Measurements from ENCODE around the gene NAPB. TPM values are rescaled to one million over a fixed set of nuclear protein-coding genes. Genes with fewer than 3 reads are reported as not detected.

The NAPB gene
- total and polyA plus RNA-seq, 2 experiments from 2014 or later = 5.9 to 8.1 TPM

- no peak for DNase-seq
- no peaks in the 10 kb centered on the region for H3K9me3 ChIP-seq (ENCODE audit: low read depth)
- peaks cover 33% of the 10 kb centered on the region for H3K4me1 ChIP-seq (ENCODE audit: insufficient read depth)
- WGBS, 2 experiments (ENCODE audit: low coverage in 1 of 2, low lambda C conversion rate in 2 of 2, missing lambda C conversion rate in 2 of 2) = 91 to 93% methylated on average over 5 of the region's 5 CpGs
- no peak for TF ChIP-seq EZH2 (IDR thresholded peaks at IDR 0.05; ENCODE audit: insufficient read depth, poor library complexity, severe bottlenecking)
- no peak for TF ChIP-seq EZH2phosphoT487 (IDR thresholded peaks at IDR 0.05; ENCODE audit: insufficient read depth, low read depth)
- peaks cover 67% of the 10 kb centered on the region for H3K79me2 ChIP-seq (ENCODE audit: insufficient read depth)
- H3K9me2 ChIP-seq (ENCODE audit: insufficient read depth) = no peaks in the 10 kb centered on the region
- no peak overlapping the region for H3K9ac ChIP-seq
- no peak overlapping the region for H2AFZ ChIP-seq
- H4K20me1 ChIP-seq (ENCODE audit: insufficient read depth) = peaks cover 17% of the 10 kb centered on the region; the same call in 1 of the 2 replicates
- H3K4me2 ChIP-seq (ENCODE audit: unreplicated experiment) = no peak overlapping the region
- peaks cover 28% of the 10 kb centered on the region for H3K36me3 ChIP-seq (ENCODE audit: low read depth)
- H3K27me3 ChIP-seq (replicated peaks; ENCODE audit: insufficient read depth) = no peaks in the 10 kb centered on the region
- H3K4me3 ChIP-seq = no peak overlapping the region
- H3K27ac ChIP-seq = no peak overlapping the region
- in situ Hi-C loops (cut with MboI) = no loop called here
- peaks cover 49% of the 10 kb centered on the region for H3F3A ChIP-seq (ENCODE audit: insufficient read depth)
These were observed 51.0 kb downstream of the NAPB start for GRCh38 chr20:23370274-23370673.

DNA sequence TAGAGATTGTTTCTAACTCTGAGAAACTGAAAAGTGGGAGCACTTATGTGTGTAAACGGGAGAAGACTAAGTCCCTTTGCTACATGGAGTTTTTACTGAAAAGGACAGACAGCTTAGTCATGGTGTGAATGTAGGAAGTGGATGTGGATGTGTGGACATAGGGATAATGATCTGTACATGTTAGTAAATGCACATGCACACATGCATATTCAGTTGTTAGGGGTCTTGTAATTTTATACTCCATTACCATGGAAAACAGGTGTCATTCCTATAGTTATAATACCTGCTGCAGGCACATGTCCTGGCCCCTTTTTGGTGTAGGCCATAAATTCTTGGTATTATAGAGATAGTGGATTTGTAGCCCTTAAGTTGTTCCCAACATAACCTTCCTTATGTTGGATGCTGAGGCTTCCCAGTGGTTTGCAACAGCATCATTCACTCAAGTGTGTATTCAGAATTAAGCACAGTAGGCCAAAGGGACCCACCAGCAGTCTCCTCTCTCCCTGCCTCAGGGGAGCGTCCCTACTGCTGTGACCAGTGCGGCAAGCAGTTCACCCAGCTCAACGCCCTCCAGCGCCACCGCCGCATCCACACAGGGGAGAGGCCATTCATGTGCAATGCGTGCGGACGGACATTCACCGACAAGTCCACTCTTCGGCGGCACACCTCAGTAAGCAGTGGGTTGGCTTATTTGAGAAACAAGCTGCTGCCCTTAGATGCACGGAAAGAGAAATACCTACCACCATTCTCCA, 52.0 kb downstream of the NAPB start:
- Histone ChIP-seq H3K4me3 (no peak overlapping the region), H3K4me1 (ENCODE audit: insufficient read depth) (peaks cover 33% of the 10 kb centered on the region), H4K20me1 (ENCODE audit: insufficient read depth) (peaks cover 17% of the 10 kb centered on the region; the same call in 1 of the 2 replicates), H3K36me3 (ENCODE audit: low read depth) (peaks cover 23% of the 10 kb centered on the region), H3K4me2 (ENCODE audit: unreplicated experiment) (no peak overlapping the region), H3K79me2 (ENCODE audit: insufficient read depth) (peaks cover 74% of the 10 kb centered on the region), H3K9me2 (ENCODE audit: insufficient read depth) (no peaks in the 10 kb centered on the region), H2AFZ (no peak overlapping the region), H3K9me3 (ENCODE audit: low read depth) (no peaks in the 10 kb centered on the region), H3K27me3 (replicated peaks; ENCODE audit: insufficient read depth) (no peaks in the 10 kb centered on the region), H3F3A (ENCODE audit: insufficient read depth) (peaks cover 49% of the 10 kb centered on the region), H3K27ac (no peak overlapping the region), H3K9ac (no peak overlapping the region)
- TF ChIP-seq EZH2 (IDR thresholded peaks at IDR 0.05; ENCODE audit: insufficient read depth, poor library complexity, severe bottlenecking) (no peak), EZH2phosphoT487 (IDR thresholded peaks at IDR 0.05; ENCODE audit: insufficient read depth, low read depth) (no peak)
- DNase-seq = no peak
- 95 to 98% methylated on average over 12 to 14 of the region's 14 CpGs for whole genome bisulfite sequencing, 2 experiments (ENCODE audit: low coverage in 1 of 2, low lambda C conversion rate in 2 of 2, missing lambda C conversion rate in 2 of 2)
- in situ Hi-C loops (cut with MboI) = no loop called here

DNA sequence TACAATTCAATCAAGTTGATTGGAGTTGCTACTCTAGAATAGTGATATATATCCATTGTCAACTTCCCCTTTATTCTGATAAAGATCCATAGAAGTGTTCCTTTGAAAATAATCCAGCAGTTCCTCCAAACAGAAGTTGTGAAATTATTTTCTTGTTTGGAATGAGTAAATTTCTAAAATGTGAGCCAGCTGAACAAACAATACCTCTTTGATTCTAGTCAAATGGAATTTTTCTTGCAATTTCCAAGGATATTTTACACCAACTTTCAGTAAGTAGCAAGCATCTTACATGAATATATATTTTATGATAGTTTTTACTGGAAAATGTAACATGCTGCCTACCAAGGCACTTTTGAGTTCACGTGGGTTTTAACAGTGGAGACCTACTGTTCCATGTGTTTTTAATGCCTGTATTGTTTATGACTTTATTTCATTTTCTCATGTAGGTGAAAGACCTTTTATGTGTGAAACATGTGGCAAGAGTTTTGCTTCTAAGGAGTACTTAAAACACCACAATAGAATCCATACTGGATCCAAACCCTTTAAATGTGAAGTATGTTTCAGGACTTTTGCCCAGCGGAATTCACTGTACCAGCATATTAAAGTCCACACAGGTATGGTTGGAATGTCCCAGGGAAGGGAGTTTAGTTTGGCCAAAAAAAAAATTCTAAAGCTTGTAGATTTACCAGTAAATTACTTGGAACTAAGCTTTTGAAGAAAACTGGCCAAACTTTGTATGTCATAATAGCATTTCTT, 52.8 kb downstream of the NAPB start:
- DNase-seq = peak; percentile 59
- no peak for TF ChIP-seq EZH2phosphoT487 (IDR thresholded peaks at IDR 0.05; ENCODE audit: insufficient read depth, low read depth)
- no peak for TF ChIP-seq EZH2 (IDR thresholded peaks at IDR 0.05; ENCODE audit: insufficient read depth, poor library complexity, severe bottlenecking)
- H3K36me3 ChIP-seq (ENCODE audit: low read depth) = peaks cover 23% of the 10 kb centered on the region

DNA sequence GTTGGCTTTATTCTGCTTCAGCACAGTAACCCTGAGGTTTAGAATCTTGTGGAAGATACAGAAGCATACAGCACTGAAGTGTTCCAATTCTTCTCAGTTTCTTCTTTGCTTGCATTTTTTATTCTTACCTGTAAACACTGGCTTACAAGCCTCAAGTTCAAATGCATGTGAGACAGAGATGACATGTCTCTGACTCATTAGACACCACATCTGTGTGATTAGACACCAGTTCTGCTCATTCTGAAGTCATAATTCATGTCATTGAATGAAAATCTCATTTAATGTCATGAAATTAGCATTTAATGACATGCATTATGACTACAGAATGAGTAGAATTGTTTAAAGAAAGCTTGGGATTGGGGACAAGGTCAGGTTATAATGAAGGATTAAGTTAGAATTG, 53.5 kb downstream of the NAPB start:
- 0 out of 2 replicates have a peak overlapping the region, but pooled peaks have one; percentile 5 for H3K9ac ChIP-seq
- peaks cover 53% of the 10 kb centered on the region for H3F3A ChIP-seq (ENCODE audit: insufficient read depth)
- H2AFZ ChIP-seq = no peak overlapping the region
- H4K20me1 ChIP-seq (ENCODE audit: insufficient read depth) = peaks cover 17% of the 10 kb centered on the region; the same call in 1 of the 2 replicates
- peaks cover 82% of the 10 kb centered on the region for H3K79me2 ChIP-seq (ENCODE audit: insufficient read depth)
- H3K9me2 ChIP-seq (ENCODE audit: insufficient read depth) = no peaks in the 10 kb centered on the region
- H3K4me3 ChIP-seq = no peak overlapping the region
- no peaks in the 10 kb centered on the region for H3K27me3 ChIP-seq (replicated peaks; ENCODE audit: insufficient read depth)
- in situ Hi-C loops (cut with MboI) = no loop called here
- H3K4me1 ChIP-seq (ENCODE audit: insufficient read depth) = peaks cover 46% of the 10 kb centered on the region
- peaks cover 23% of the 10 kb centered on the region for H3K36me3 ChIP-seq (ENCODE audit: low read depth)
- H3K4me2 ChIP-seq (ENCODE audit: unreplicated experiment) = peak overlapping the region; percentile 16
- DNase-seq = peak; percentile 55
- H3K27ac ChIP-seq = peak overlapping the region; percentile 32; the same call in 1 of the 2 replicates
- H3K9me3 ChIP-seq (ENCODE audit: low read depth) = no peaks in the 10 kb centered on the region
- TF ChIP-seq EZH2 (IDR thresholded peaks at IDR 0.05; ENCODE audit: insufficient read depth, poor library complexity, severe bottlenecking) (no peak), EZH2phosphoT487 (IDR thresholded peaks at IDR 0.05; ENCODE audit: insufficient read depth, low read depth) (no peak)

More for the DNA sequence above, 52.8 kb downstream of the NAPB start:
- peaks cover 17% of the 10 kb centered on the region; the same call in 1 of the 2 replicates for H4K20me1 ChIP-seq (ENCODE audit: insufficient read depth)
- 96 to 97% methylated on average over 2 of the region's 2 CpGs for WGBS, 2 experiments (ENCODE audit: low coverage in 1 of 2, low lambda C conversion rate in 2 of 2, missing lambda C conversion rate in 2 of 2)
- peaks cover 75% of the 10 kb centered on the region for H3K79me2 ChIP-seq (ENCODE audit: insufficient read depth)
- H2AFZ ChIP-seq = no peak overlapping the region
- H3K4me3 ChIP-seq = no peak overlapping the region
- no peaks in the 10 kb centered on the region for H3K27me3 ChIP-seq (replicated peaks; ENCODE audit: insufficient read depth)
- no peaks in the 10 kb centered on the region for H3K9me3 ChIP-seq (ENCODE audit: low read depth)
- peaks cover 53% of the 10 kb centered on the region for H3F3A ChIP-seq (ENCODE audit: insufficient read depth)
- peak overlapping the region; percentile 32 for H3K27ac ChIP-seq
- H3K9ac ChIP-seq = no peak overlapping the region; the same call in 1 of the 2 replicates
- H3K9me2 ChIP-seq (ENCODE audit: insufficient read depth) = no peaks in the 10 kb centered on the region
- in situ Hi-C loops (cut with MboI) = no loop called here
- peaks cover 39% of the 10 kb centered on the region for H3K4me1 ChIP-seq (ENCODE audit: insufficient read depth)
- peak overlapping the region; percentile 16 for H3K4me2 ChIP-seq (ENCODE audit: unreplicated experiment)

Data from GM23248 (cell line).